Fibroblast of lung (primary cell): ENCODE results near the gene DCAF16. TPM values are rescaled to one million over a fixed set of nuclear protein-coding genes. Genes with fewer than 3 reads are reported as not detected.

Experiments used
- DNase-seq, 2 donors: peaks; one replicate each; pipeline versions ENCODE4 v3.0.0 to v3.0.0-alpha.2; 2010; ENCODE audit warnings: low read depth in 2 of 2
- H2AFZ ChIP-seq: 2 replicates; pipeline ENCODE4 v1.5.1; 2012; ENCODE audit warnings: low read length, control low read depth, inconsistent platforms
- H3K27ac ChIP-seq: 2 replicates; pipeline ENCODE4 v1.5.1; 2011; ENCODE audit warnings: low read length, control low read depth; ENCODE audit not compliant: insufficient read depth
- H3K27me3 ChIP-seq: 2 replicates; pipeline ENCODE4 v1.5.1; 2011; ENCODE audit warnings: mild to moderate bottlenecking, low read length; ENCODE audit not compliant: control insufficient read depth, insufficient read depth
- H3K36me3 ChIP-seq: 2 replicates; pipeline ENCODE4 v1.5.1; 2011; ENCODE audit warnings: low read length; ENCODE audit not compliant: control insufficient read depth, insufficient read depth
- H3K4me1 ChIP-seq: 2 replicates; pipeline ENCODE4 v1.5.1; 2011; ENCODE audit warnings: low read length; ENCODE audit not compliant: control insufficient read depth, insufficient read depth; ENCODE audit errors: extremely low read depth
- H3K4me2 ChIP-seq: 2 replicates; pipeline ENCODE4 v1.5.1; 2011; ENCODE audit warnings: low read length, control low read depth; ENCODE audit not compliant: insufficient read depth; ENCODE audit errors: extremely low read depth
- H3K4me3 ChIP-seq, 4 experiments: fragments of 200-600 bp in 1 of 4; sonication (generic) in 1 of 4; replicated peaks in 1 of 4; 2 replicates each; pipeline ENCODE4 v1.5.1; 2011 to 2016; ENCODE audit warnings: low read length in 4 of 4, low read depth in 3 of 4, mild to moderate bottlenecking in 3 of 4, control low read depth in 2 of 4, inconsistent platforms in 1 of 4, mixed read lengths in 1 of 4; ENCODE audit not compliant: insufficient read depth in 1 of 4; ENCODE audit errors: control extremely low read depth in 1 of 4
- H3K79me2 ChIP-seq: 2 replicates; pipeline ENCODE4 v1.5.1; 2012; ENCODE audit warnings: mild to moderate bottlenecking, low read length, inconsistent platforms; ENCODE audit not compliant: control insufficient read depth, insufficient read depth
- H3K9ac ChIP-seq: 2 replicates; pipeline ENCODE4 v1.5.1; 2011; ENCODE audit warnings: mild to moderate bottlenecking, low read length, control low read depth; ENCODE audit not compliant: insufficient read depth
- H3K9me3 ChIP-seq: 2 replicates; pipeline ENCODE4 v1.5.1; 2012; ENCODE audit warnings: low read depth, low read length; ENCODE audit not compliant: control insufficient read depth, insufficient read depth
- H4K20me1 ChIP-seq: 2 replicates; pipeline ENCODE4 v1.5.1; 2011; ENCODE audit warnings: low read length; ENCODE audit not compliant: control insufficient read depth, insufficient read depth; ENCODE audit errors: extremely low read depth
- EZH2 ChIP-seq: IDR thresholded peaks from 2 replicates; pipeline ENCODE4 v1.5.1; 2012; ENCODE audit warnings: low read length, control low read depth, mild to moderate bottlenecking; ENCODE audit errors: missing control alignments
- polyA plus RNA-seq, 2 donors: library from polyadenylated mRNA; depleted of rRNA in 1 of 2; stranded (reverse) in 1 of 2; unstranded in 1 of 2; fragments of >200 nt; gene quantifications; 2 replicates each; pipeline ENCODE4 v1.2.1, GENCODE V29; 2011 to 2012; ENCODE audit warnings: missing spikeins in 1 of 2
- total RNA-seq: library from RNA; depleted of rRNA; stranded (reverse); fragments of >200 nt; gene quantifications from 2 replicates; pipeline ENCODE4 v1.2.1, GENCODE V29; 2014
- TF ChIP-seq, protein P1 (sequence below), 2 donors: IDR thresholded peaks in 1 of 2; conservative IDR thresholded peaks in 1 of 2; 1 replicate in 1 of 2; 2 replicates in 1 of 2; pipeline ENCODE4 v1.5.1; 2011 to 2012; ENCODE audit warnings: low read length in 2 of 2, control low read depth in 1 of 2, inconsistent platforms in 1 of 2, low read depth in 1 of 2, mild to moderate bottlenecking in 1 of 2

Gene DCAF16
- total and polyA plus RNA-seq, 2 donors (not counting 1 experiment from before 2014, with no cell fraction given): 20.0 to 25.4 TPM

DNA sequence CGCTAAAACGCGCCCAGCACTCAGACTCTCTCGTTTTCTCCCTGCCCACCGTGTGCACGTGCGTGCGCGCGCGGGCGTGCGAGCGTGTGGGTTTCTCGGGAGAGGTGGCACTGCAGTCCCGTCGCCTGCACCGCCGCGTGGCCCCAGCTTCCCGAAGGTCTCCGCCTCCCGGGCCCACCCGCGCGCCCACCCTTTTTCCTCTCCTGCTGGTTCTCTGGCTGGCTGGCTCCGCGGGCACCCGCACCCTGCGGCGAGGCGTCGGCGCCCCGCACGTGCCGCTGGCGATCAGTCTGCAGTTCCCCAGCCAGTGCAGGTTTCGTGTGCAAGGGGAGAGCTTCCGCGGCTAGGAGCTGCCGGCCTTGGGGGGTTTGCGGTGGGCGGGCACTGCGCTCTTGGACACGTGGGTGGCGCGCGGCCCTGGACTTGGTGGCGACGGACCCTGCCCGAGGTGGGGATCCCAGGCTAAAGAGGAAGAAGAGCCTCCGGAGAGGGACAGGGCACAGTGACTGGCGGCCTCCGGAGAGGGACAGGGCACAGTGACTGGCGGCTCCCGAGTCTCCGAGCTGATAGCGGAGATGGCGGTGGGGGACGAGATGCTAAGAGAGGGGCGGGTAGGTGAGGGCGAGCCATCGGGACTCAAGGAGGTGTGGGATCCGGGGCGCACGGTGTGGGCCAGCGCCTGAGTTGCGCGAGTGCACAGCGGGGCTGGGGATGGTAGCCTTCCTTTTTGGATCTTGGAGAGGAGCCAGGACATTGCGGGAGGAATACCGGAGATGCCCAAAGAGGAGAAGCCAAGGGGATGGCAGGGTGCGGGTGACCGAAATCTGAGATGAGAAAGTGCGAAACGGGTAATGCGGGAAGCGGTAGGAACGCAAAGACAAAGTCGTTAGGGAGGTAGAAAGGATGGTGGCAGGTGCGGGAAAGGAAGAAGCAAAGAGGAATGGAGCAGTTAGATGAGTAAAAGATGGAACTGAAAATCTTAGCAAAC, 29.0 kb downstream of the DCAF16 start, which contains the start of gene FAM184B:
FAM184B (minus strand) TSS at position 322 of the 988 bp plus-strand sequence. CDS start 322 bp downstream, outside the sequence.
- H4K20me1 ChIP-seq: no peaks in the 10 kb centered on the region
- no peak within 1 kb of the TSS for H3K9ac ChIP-seq
- TF ChIP-seq, protein P1, sequence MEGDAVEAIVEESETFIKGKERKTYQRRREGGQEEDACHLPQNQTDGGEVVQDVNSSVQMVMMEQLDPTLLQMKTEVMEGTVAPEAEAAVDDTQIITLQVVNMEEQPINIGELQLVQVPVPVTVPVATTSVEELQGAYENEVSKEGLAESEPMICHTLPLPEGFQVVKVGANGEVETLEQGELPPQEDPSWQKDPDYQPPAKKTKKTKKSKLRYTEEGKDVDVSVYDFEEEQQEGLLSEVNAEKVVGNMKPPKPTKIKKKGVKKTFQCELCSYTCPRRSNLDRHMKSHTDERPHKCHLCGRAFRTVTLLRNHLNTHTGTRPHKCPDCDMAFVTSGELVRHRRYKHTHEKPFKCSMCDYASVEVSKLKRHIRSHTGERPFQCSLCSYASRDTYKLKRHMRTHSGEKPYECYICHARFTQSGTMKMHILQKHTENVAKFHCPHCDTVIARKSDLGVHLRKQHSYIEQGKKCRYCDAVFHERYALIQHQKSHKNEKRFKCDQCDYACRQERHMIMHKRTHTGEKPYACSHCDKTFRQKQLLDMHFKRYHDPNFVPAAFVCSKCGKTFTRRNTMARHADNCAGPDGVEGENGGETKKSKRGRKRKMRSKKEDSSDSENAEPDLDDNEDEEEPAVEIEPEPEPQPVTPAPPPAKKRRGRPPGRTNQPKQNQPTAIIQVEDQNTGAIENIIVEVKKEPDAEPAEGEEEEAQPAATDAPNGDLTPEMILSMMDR (conservative IDR thresholded peaks at IDR 0.05 in 1 of 2, IDR thresholded peaks at IDR 0.05 in 1 of 2; ENCODE audit: low read depth in 1 of 2, low read length in 2 of 2): no peak
- TF ChIP-seq EZH2: peak; percentile 85
- H3K9me3 ChIP-seq: no peaks in the 10 kb centered on the region
- peak within 1 kb of the TSS; percentile 40 to 56 (median 46) for H3K4me3 ChIP-seq
- peak within 1 kb of the TSS; percentile 43 for H2AFZ ChIP-seq
- no peaks in the 10 kb centered on the region for H3K36me3 ChIP-seq
- H3K27ac ChIP-seq: no peak within 1 kb of the TSS
- H3K27me3 ChIP-seq: peaks cover 19% of the 10 kb centered on the region
- H3K4me1 ChIP-seq: peaks cover 2% of the 10 kb centered on the region
- peak in 1 of 2 donors; percentile 13 for DNase-seq
- no peaks in the 10 kb centered on the region for H3K79me2 ChIP-seq
- peak within 1 kb of the TSS; percentile 81 for H3K4me2 ChIP-seq

DNA sequence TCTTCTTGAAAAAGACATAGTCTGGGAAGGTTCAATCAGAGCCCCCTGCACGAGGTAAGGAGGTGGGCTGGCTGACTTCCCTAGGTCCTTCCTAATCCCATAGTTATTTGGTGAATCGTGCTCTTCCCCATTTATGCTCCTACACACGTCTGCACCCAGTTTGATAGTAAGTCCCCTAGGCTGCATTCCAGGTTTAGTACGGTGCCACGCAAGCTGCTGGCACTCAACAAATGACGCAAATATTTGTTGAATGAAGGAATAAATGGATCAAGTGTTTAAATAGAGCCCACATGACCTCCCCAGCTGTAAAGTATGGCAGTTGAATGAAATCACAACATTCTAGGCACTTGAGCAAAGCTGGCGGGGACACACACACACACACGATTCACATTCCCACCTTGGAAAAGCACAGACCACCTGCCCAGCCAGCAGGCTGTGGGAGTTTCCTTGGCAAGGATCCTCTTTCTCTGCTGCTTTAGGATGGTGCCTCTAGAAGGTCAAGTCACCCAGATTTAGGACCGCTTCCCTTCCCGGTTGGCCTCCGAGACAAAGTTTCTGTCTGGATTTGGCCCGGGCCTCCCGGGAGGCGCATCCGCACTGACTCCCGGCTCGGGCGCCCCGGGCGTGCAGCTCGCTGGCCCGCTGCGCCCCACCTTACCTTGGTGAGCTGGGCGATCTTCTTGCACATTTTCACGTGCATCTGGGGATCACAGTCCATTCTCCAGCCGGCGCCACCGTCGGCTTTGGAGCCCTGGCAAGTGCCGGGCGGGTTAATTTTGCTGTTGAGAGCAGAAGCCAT, 29.9 kb downstream of the DCAF16 start:
- Histone ChIP-seq H3K9ac (no peak overlapping the region), H2AFZ (peak overlapping the region; percentile 43), H4K20me1 (no peaks in the 10 kb centered on the region), H3K27ac (no peak overlapping the region), H3K27me3 (peaks cover 19% of the 10 kb centered on the region), H3K4me2 (peak overlapping the region; percentile 81), H3K4me1 (peaks cover 2% of the 10 kb centered on the region), H3K79me2 (no peaks in the 10 kb centered on the region), H3K36me3 (no peaks in the 10 kb centered on the region), H3K9me3 (no peaks in the 10 kb centered on the region), H3K4me3 (peak overlapping the region; percentile 38 to 56 (median 42))
- TF ChIP-seq EZH2: peak; percentile 61
- TF ChIP-seq, protein P1 (conservative IDR thresholded peaks at IDR 0.05 in 1 of 2, IDR thresholded peaks at IDR 0.05 in 1 of 2; ENCODE audit: low read depth in 1 of 2, low read length in 2 of 2): no peak
- peak in 1 of 2 donors; percentile 69 for DNase-seq

- H3K36me3 ChIP-seq: no peaks in the 10 kb centered on the region
- no peak overlapping the region for H2AFZ ChIP-seq
- H3K9me3 ChIP-seq: no peaks in the 10 kb centered on the region
- no peak overlapping the region for H3K9ac ChIP-seq
- no peaks in the 10 kb centered on the region for H4K20me1 ChIP-seq
- peaks cover 2% of the 10 kb centered on the region for H3K4me1 ChIP-seq
- no peaks in the 10 kb centered on the region for H3K79me2 ChIP-seq
- TF ChIP-seq, protein P1 (conservative IDR thresholded peaks at IDR 0.05 in 1 of 2, IDR thresholded peaks at IDR 0.05 in 1 of 2; ENCODE audit: low read depth in 1 of 2, low read length in 2 of 2): no peak
- TF ChIP-seq EZH2: no peak
- H3K4me2 ChIP-seq: no peak overlapping the region
- no peak overlapping the region for H3K27ac ChIP-seq
- peaks cover 19% of the 10 kb centered on the region for H3K27me3 ChIP-seq
- no peak for DNase-seq
- no peak overlapping the region for H3K4me3 ChIP-seq
These were observed 32.1 kb downstream of the DCAF16 start for GRCh38 chr4:17778431-17778830.
